Thymus (tissue), 11 donors: ENCODE measurements around the gene CPNE4. TPM values are rescaled to one million over a fixed set of nuclear protein-coding genes. Genes with fewer than 3 reads are reported as not detected.

ENCODE experiments used
- DNase-seq, 9 donors: peaks; one replicate each; pipeline ENCODE4 v3.0.0-alpha.2; 2013; ENCODE audit warnings: low spot score in 9 of 9, low read depth in 6 of 9, missing footprints in 1 of 9
- H3K27ac ChIP-seq, 2 donors: one replicate each; pipeline ENCODE4 v1.5.1; 2013; ENCODE audit warnings: control low read depth in 1 of 2, low read depth in 1 of 2, low read length in 1 of 2, mild to moderate bottlenecking in 1 of 2, moderate library complexity in 1 of 2
- H3K27me3 ChIP-seq, 2 donors: one replicate each; pipeline ENCODE4 v1.5.1; 2013; ENCODE audit warnings: low read length in 1 of 2; ENCODE audit not compliant: control insufficient read depth in 2 of 2, insufficient read depth in 1 of 2
- H3K36me3 ChIP-seq, 2 donors: one replicate each; pipeline ENCODE4 v1.5.1; 2013; ENCODE audit warnings: low read length in 1 of 2, mild to moderate bottlenecking in 1 of 2, moderate library complexity in 1 of 2; ENCODE audit not compliant: control insufficient read depth in 2 of 2, insufficient read depth in 2 of 2
- H3K4me1 ChIP-seq, 2 donors: one replicate each; pipeline ENCODE4 v1.5.1; 2013; ENCODE audit warnings: low read length in 2 of 2; ENCODE audit not compliant: control insufficient read depth in 2 of 2, insufficient read depth in 2 of 2
- H3K4me3 ChIP-seq, 2 donors: one replicate each; pipeline ENCODE4 v1.5.1; 2013; ENCODE audit warnings: low read length in 2 of 2, control low read depth in 1 of 2, mild to moderate bottlenecking in 1 of 2
- H3K9me3 ChIP-seq, 2 donors: one replicate each; pipeline ENCODE4 v1.5.1; 2013; ENCODE audit warnings: low read length in 1 of 2, mild to moderate bottlenecking in 1 of 2; ENCODE audit not compliant: control insufficient read depth in 2 of 2, insufficient read depth in 1 of 2
- WGBS: extraction: QIAGEN DNeasy Blood & Tissue Kit; methylation state at CpG from one replicate; pipeline ENCODE4 v1.1.7; 2013; 5-methylcytosine and 5-hydroxymethylcytosine counted together
- polyA plus RNA-seq: library from polyadenylated mRNA; stranded (reverse); fragments of 200-250 nt; gene quantifications from one replicate; pipeline ENCODE4 v1.2.3, GENCODE V29; 2013
- total RNA-seq: library from RNA; stranded (reverse); fragments of 120-200 nt; gene quantifications from one replicate; pipeline ENCODE4 v1.2.4, GENCODE V29; 2013
- donor health status: healthy.

CPNE4 gene
- total and polyA plus RNA-seq, 2 donors: 0.33 to 0.89 TPM

- H3K4me3 ChIP-seq: no peak overlapping the region
- no peaks in the 10 kb centered on the region for H3K9me3 ChIP-seq
- no peak overlapping the region for H3K27ac ChIP-seq
- H3K4me1 ChIP-seq: no peaks in the 10 kb centered on the region
- no peaks in the 10 kb centered on the region for H3K36me3 ChIP-seq
- no peaks in the 10 kb centered on the region for H3K27me3 ChIP-seq
- no peak for DNase-seq
Observed at GRCh38 chr3:131602011-131602779, 432.6 kb downstream of the CPNE4 start.

GRCh38 chr3:131597816-131598215, 437.0 kb downstream of the CPNE4 start:
- no peaks in the 10 kb centered on the region for H3K27me3 ChIP-seq
- no peak overlapping the region for H3K4me3 ChIP-seq
- no peaks in the 10 kb centered on the region for H3K36me3 ChIP-seq
- no peak for DNase-seq
- WGBS: 83% methylated on average over 1 of the region's 1 CpG
- no peak overlapping the region for H3K27ac ChIP-seq
- H3K9me3 ChIP-seq: no peaks in the 10 kb centered on the region
- no peaks in the 10 kb centered on the region for H3K4me1 ChIP-seq

GRCh38 chr3:131596884-131597283, 437.9 kb downstream of the CPNE4 start:
- Histone ChIP-seq H3K36me3 (no peaks in the 10 kb centered on the region), H3K9me3 (no peaks in the 10 kb centered on the region), H3K4me1 (no peaks in the 10 kb centered on the region), H3K4me3 (no peak overlapping the region), H3K27me3 (no peaks in the 10 kb centered on the region), H3K27ac (no peak overlapping the region)
- WGBS: 82% methylated on average over 1 of the region's 1 CpG
- DNase-seq: no peak

GRCh38 chr3:131591394-131592014, 443.3 kb downstream of the CPNE4 start:
- no peaks in the 10 kb centered on the region for H3K27me3 ChIP-seq
- no peaks in the 10 kb centered on the region for H3K36me3 ChIP-seq
- H3K4me3 ChIP-seq: no peak overlapping the region
- H3K9me3 ChIP-seq: no peaks in the 10 kb centered on the region
- H3K27ac ChIP-seq: no peak overlapping the region
- no peaks in the 10 kb centered on the region for H3K4me1 ChIP-seq
- no peak for DNase-seq
- WGBS: 88% methylated on average over 1 of the region's 1 CpG

GRCh38 chr3:131586277-131586676, 448.5 kb downstream of the CPNE4 start:
- no peak for DNase-seq
- Histone ChIP-seq H3K36me3 (no peaks in the 10 kb centered on the region), H3K27me3 (no peaks in the 10 kb centered on the region), H3K9me3 (no peaks in the 10 kb centered on the region), H3K4me1 (no peaks in the 10 kb centered on the region), H3K27ac (no peak overlapping the region), H3K4me3 (no peak overlapping the region)

GRCh38 chr3:131582438-131582837, 452.4 kb downstream of the CPNE4 start:
- no peaks in the 10 kb centered on the region for H3K36me3 ChIP-seq
- H3K4me1 ChIP-seq: no peaks in the 10 kb centered on the region
- DNase-seq: no peak
- H3K4me3 ChIP-seq: no peak overlapping the region
- no peaks in the 10 kb centered on the region for H3K9me3 ChIP-seq
- H3K27me3 ChIP-seq: no peaks in the 10 kb centered on the region
- no peak overlapping the region for H3K27ac ChIP-seq
- WGBS: 96% methylated on average over 1 of the region's 1 CpG

- Histone ChIP-seq H3K4me3 (no peak overlapping the region), H3K36me3 (no peaks in the 10 kb centered on the region), H3K27me3 (no peaks in the 10 kb centered on the region), H3K4me1 (no peaks in the 10 kb centered on the region), H3K27ac (no peak overlapping the region), H3K9me3 (no peaks in the 10 kb centered on the region)
- DNase-seq: no peak
- WGBS: 39% methylated on average over 5 of the region's 5 CpGs
Observed at GRCh38 chr3:131568460-131568859, 466.4 kb downstream of the CPNE4 start.

- H3K27me3 ChIP-seq: no peaks in the 10 kb centered on the region
- DNase-seq: no peak
- no peaks in the 10 kb centered on the region for H3K4me1 ChIP-seq
- no peak overlapping the region for H3K4me3 ChIP-seq
- no peak overlapping the region for H3K27ac ChIP-seq
- no peaks in the 10 kb centered on the region for H3K36me3 ChIP-seq
- 84% methylated on average over 4 of the region's 4 CpGs for WGBS
- no peaks in the 10 kb centered on the region for H3K9me3 ChIP-seq
Observed at GRCh38 chr3:131564812-131565211, 470.0 kb downstream of the CPNE4 start.

- 64% methylated on average over 2 of the region's 2 CpGs for WGBS
- Histone ChIP-seq H3K27ac (no peak overlapping the region), H3K27me3 (no peaks in the 10 kb centered on the region), H3K9me3 (no peaks in the 10 kb centered on the region), H3K36me3 (no peaks in the 10 kb centered on the region), H3K4me3 (no peak overlapping the region), H3K4me1 (no peaks in the 10 kb centered on the region)
- DNase-seq: no peak
Observed at GRCh38 chr3:131561511-131561910, 473.3 kb downstream of the CPNE4 start.
